Cardiac fibroblast (primary cell): ENCODE measurements around the gene ELAPOR2.

Experiments
- DNase-seq, 2 donors: peaks; one replicate each; pipeline versions ENCODE4 v3.0.0 to v3.0.0-alpha.2; 2010; ENCODE audit warnings: low read depth in 2 of 2
- H3K4me3 ChIP-seq, 2 donors: replicated peaks in 1 of 2; 1 replicate in 1 of 2; 2 replicates in 1 of 2; pipeline ENCODE4 v1.5.1; 2011; ENCODE audit warnings: low read depth in 2 of 2, low read length in 2 of 2, mild to moderate bottlenecking in 2 of 2, moderate library complexity in 1 of 2
- CTCF ChIP-seq: IDR thresholded peaks from one replicate; pipeline ENCODE4 v1.5.1; 2011; ENCODE audit warnings: low read depth, mild to moderate bottlenecking, low read length, inconsistent platforms

The ELAPOR2 gene

GRCh38 chr7:87038993-87039690 lies 20.3 kb downstream of the ELAPOR2 start:
- H3K4me3 ChIP-seq, result peak overlapping the region in 1 of 2 donors; percentile 35
- DNase-seq, result no peak

GRCh38 chr7:87036985-87037384 lies 22.5 kb downstream of the ELAPOR2 start:
- H3K4me3 ChIP-seq, result no peak overlapping the region
- no peak for TF ChIP-seq CTCF
- no peak for DNase-seq

More at GRCh38 chr7:87038993-87039690, 20.3 kb downstream of the ELAPOR2 start:
- no peak for TF ChIP-seq CTCF

- DNase-seq, result no peak
- H3K4me3 ChIP-seq, result no peak overlapping the region
- no peak for TF ChIP-seq CTCF
Observed at GRCh38 chr7:87032604-87033339, 26.7 kb downstream of the ELAPOR2 start.

- no peak for DNase-seq
- no peak overlapping the region for H3K4me3 ChIP-seq
- TF ChIP-seq CTCF, result no peak
Observed at GRCh38 chr7:87029078-87029477, 30.4 kb downstream of the ELAPOR2 start.

- no peak for DNase-seq
- no peak for TF ChIP-seq CTCF
- no peak overlapping the region for H3K4me3 ChIP-seq
Observed at GRCh38 chr7:87028636-87029035, 30.8 kb downstream of the ELAPOR2 start.

- no peak for DNase-seq
- no peak for TF ChIP-seq CTCF
Observed at GRCh38 chr7:87027900-87028299, 31.6 kb downstream of the ELAPOR2 start.

More at GRCh38 chr7:87027900-87028299, 31.6 kb downstream of the ELAPOR2 start:
- no peak overlapping the region for H3K4me3 ChIP-seq
